GM12874 (cell line): ENCODE results near the gene COL13A1.

Source experiments
- TF ChIP-seq, protein P1 (sequence below): IDR thresholded peaks from 2 replicates; pipeline ENCODE4 v1.5.1; 2011; ENCODE audit warnings: low read depth, mild to moderate bottlenecking, control low read depth, low read length, moderate library complexity; ENCODE audit not compliant: insufficient read depth

Gene COL13A1

DNA sequence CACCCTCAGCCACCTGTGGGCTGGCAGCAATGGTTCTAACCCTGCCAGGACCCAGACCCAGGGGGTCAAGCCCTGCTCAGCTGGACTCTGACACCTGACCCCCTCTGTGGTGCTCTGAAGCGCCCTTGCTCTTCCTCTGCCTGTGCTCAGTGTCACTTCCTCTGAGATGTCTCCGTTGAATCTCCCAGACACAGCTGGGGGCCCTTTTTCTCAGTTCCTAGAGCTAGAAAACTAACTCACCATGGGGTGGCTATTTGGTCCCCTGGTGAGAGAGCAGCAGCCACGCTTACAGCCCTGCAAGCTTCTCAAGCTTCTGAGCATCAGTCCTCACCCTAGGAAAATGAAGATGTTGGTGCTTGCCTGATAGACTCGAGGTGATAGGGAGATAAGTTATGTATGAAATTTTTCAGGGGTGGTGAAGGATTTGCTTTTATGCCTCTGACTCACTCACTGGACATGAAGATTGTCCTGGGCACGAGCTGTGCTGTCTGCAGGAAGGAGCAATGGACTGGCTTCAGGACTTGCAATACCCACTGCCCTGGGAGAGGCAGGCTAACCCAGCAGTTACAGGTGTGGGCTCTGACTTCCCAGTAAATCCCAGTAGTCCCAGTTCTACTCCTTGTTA is 29.6 kb downstream of the COL13A1 start:
- TF ChIP-seq, protein P1, sequence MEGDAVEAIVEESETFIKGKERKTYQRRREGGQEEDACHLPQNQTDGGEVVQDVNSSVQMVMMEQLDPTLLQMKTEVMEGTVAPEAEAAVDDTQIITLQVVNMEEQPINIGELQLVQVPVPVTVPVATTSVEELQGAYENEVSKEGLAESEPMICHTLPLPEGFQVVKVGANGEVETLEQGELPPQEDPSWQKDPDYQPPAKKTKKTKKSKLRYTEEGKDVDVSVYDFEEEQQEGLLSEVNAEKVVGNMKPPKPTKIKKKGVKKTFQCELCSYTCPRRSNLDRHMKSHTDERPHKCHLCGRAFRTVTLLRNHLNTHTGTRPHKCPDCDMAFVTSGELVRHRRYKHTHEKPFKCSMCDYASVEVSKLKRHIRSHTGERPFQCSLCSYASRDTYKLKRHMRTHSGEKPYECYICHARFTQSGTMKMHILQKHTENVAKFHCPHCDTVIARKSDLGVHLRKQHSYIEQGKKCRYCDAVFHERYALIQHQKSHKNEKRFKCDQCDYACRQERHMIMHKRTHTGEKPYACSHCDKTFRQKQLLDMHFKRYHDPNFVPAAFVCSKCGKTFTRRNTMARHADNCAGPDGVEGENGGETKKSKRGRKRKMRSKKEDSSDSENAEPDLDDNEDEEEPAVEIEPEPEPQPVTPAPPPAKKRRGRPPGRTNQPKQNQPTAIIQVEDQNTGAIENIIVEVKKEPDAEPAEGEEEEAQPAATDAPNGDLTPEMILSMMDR: no peak

DNA sequence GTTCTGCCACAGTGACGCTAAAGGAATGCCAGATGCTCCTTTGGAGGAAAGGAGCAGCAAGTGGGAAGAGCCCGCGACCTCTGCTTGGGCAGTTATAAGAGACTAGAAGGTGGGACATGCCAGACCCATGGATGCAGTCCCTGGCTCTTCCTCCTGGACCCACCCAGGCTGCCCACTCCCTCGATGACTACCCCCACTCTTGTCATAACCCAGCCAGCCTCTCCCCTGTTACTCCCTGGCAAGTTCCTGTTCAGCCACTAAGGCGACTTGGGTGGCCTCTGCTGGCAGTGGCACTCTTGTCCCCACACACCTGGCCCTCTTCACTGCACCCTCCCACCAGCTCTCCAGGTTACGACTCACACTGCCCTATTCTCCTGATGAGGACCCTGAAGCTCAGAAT is 33.5 kb downstream of the COL13A1 start:
- TF ChIP-seq, protein P1: no peak

DNA sequence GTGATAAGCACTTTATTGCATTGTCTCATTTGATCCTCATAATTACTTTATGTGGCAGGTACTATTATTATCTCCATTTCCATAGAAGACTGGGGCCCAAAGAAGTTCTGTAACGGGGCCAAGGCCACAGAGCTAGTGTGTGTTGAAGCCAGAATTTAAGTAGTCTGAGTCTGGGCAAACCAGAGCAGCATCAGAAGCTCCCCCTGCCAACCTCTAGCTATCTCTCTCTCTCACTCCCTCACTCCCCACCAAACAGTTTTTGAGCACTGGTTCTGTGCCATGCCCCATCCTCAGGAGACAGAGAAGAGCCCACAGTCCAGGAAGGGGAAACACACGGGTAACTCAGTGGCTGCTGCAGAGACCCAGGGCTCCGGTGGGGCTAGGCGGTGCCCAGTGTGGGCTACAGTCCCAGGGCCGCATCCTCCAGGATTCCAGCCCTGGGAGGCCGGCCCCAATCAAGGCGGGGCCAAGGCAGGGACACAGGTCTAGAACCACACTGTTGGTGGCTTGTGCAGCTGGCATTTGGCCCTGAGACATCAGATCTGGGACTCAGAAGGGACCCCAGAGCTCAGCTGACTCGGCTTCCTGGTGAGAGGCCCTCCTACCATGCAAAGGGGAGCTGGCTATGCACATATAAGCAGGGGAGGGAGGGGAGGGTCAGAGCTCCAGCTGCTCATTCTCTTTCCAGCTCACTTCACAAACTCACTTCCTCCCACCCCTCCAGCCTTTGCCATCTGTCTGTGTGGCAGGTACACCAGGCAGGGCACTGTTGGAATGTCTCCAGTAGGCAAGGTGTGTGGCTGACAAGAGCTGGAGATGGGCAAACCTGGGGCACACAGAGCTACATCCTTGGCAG is 34.4 kb downstream of the COL13A1 start:
- TF ChIP-seq, protein P1: no peak

DNA sequence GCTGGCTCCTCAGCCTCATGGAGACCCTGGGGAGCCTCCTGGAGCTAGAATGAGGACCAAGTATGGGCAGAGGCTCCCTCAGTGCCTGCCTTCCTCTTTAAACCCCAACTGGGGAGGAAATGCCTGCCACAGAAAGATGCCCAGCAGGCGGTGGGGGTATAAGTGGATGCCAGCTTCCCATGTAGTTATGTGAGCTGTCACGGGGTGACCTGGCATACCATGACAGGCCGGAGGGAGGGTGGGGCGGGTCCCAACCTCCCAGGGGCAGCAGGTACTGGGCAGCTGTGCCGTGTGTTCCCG is 35.0 kb downstream of the COL13A1 start:
- TF ChIP-seq, protein P1: no peak

DNA sequence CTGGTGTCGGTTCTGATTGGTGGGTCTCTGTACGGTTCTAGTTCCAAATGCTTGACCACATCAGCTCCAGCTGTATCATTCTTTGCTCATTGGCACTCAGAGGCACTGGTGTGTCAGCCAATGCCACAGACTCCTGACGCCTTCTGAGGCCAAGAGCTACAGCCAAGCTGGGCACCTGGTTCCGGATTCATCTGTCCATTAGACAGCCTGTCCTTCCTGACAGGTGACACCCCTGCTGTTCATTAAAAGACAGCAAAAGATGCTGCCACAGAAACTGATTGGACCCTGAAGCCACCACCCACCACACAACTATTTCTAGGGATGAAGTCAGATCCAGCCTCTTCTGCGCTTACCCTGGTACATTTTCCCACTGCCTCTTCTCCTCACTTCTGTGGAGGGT is 35.6 kb downstream of the COL13A1 start:
- TF ChIP-seq, protein P1: no peak

DNA sequence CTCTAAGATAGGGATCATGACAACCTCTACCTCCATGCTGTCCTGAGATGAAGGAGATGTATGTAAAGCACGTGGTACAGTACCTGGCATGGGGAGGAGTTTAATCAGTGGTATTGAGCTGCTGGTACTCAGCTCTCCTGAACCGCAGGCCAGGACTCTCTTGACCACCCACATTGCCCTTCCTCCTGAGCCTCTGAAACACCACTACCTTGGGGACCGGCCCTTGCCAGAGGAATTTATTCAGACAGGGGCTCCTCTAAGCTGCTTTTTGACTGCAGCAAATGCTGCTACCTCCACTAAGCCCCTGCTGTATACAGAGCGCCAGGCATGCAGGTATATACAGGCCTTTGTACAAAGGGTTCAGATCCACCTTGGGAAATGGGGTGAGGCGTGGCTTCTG is 36.7 kb downstream of the COL13A1 start:
- TF ChIP-seq, protein P1: no peak

DNA sequence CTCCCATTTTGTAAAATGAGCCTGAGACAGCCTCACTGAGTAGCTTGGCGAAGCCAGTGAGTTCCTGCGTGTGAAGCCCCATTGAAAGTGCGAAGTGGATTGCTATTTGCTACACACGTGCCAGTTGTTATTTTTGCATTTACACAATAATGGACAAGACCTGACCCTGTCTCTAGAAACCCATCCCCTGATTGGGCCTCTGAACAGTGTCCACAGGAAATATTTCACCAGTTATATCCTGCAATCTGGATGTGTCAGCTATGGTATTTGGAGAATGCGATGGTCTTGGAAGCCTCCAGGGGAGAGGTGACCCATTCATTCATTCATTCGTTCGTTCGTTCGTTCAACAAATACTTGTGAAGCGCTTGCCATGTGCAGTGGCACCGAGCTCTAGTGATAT is 37.1 kb downstream of the COL13A1 start:
- TF ChIP-seq, protein P1: no peak
